Retinal pigment epithelial cell (primary cell): Measurements from ENCODE around the gene CRISPLD2.
"Not testable (repeated sequence)": the region's sequence is repeated elsewhere in the genome, so short reads cannot be mapped to it uniquely, and the experiment has no call there.

ENCODE experiments used
- DNase-seq: peaks from one replicate; pipeline ENCODE4 v3.0.0-alpha.2; 2010; ENCODE audit warnings: low read depth
- H3K4me3 ChIP-seq: 2 replicates; pipeline ENCODE4 v1.5.1; 2011; ENCODE audit warnings: mild to moderate bottlenecking, low read length, control low read depth, moderate library complexity
- CTCF ChIP-seq: conservative IDR thresholded peaks from 2 replicates; pipeline ENCODE4 v1.5.1; 2011; ENCODE audit warnings: low read depth, low read length, control low read depth, inconsistent platforms

The CRISPLD2 gene

GRCh38 chr16:84869473-84869845 lies 49.7 kb downstream of the CRISPLD2 start:
- TF ChIP-seq CTCF, result no peak
- H3K4me3 ChIP-seq, result no peak overlapping the region

DNA sequence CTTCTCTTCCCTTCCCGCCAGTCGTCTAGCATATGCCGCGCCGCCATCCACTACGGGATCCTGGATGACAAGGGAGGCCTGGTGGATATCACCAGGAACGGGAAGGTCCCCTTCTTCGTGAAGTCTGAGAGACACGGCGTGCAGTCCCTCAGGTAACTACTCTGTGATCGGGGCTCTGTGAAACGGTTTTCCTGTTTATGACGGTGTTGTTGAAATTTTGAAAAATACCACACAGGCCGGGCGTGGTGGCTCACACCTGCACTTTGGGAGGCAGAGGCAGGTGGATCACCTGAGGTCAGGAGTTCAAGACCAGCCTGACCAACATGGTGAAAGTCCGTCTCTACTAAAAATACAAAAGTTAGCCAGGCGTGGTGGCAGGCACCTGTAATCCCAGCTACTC lies 53.2 kb downstream of the CRISPLD2 start:
- DNase-seq, H3K4me3 ChIP-seq: not testable (repeated sequence)

More at GRCh38 chr16:84869473-84869845, 49.7 kb downstream of the CRISPLD2 start:
- DNase-seq, result no peak

- no peak for DNase-seq
- no peak for TF ChIP-seq CTCF
These were observed 54.2 kb downstream of the CRISPLD2 start for GRCh38 chr16:84874004-84874435.

GRCh38 chr16:84874553-84874952 lies 54.8 kb downstream of the CRISPLD2 start:
- no peak for DNase-seq
- no peak for TF ChIP-seq CTCF
- H3K4me3 ChIP-seq, result no peak overlapping the region

More at GRCh38 chr16:84874004-84874435, 54.2 kb downstream of the CRISPLD2 start:
- no peak overlapping the region for H3K4me3 ChIP-seq

- no peak for TF ChIP-seq CTCF
- no peak overlapping the region for H3K4me3 ChIP-seq
- no peak for DNase-seq
These were observed 55.2 kb downstream of the CRISPLD2 start for GRCh38 chr16:84874983-84875382.

DNA sequence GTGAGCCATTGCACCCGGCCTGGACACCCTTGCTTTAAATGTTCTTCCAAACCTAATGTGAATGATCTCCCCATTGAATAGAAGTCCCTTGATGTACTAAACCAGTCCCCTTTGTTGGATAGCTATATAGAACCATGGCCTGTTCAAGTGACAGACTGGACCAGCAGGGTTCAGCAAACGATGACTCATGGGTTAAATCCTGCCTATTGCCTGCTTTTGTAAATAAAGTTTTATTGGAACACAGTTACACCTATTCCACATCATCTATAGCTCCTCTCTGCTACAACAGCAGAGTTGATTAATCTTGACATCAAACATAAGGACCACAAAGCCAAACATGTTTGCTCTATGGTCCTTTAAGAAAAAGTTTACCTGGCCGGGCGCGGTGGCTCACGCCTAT lies 56.1 kb downstream of the CRISPLD2 start:
- no peak for TF ChIP-seq CTCF
- no peak for DNase-seq
- no peak overlapping the region for H3K4me3 ChIP-seq

- TF ChIP-seq CTCF, result no peak
- H3K4me3 ChIP-seq, result no peak overlapping the region
- no peak for DNase-seq
These were observed 57.3 kb downstream of the CRISPLD2 start for GRCh38 chr16:84876873-84877606.
